Adipocyte (in vitro differentiated cells): Measurements from ENCODE around the gene GPX2.

Experiments
- DNase-seq: peaks from one replicate; pipeline ENCODE4 v3.0.0-alpha.2; 2015; ENCODE audit warnings: low read depth
- H3K27me3 ChIP-seq: replicated peaks from 2 replicates; pipeline ENCODE4 v1.7.0; 2013; ENCODE audit warnings: mild to moderate bottlenecking, low read length, moderate library complexity; ENCODE audit not compliant: control insufficient read depth, insufficient read depth
- H3K36me3 ChIP-seq: 2 replicates; pipeline ENCODE4 v1.7.0; 2013; ENCODE audit warnings: low read length, mild to moderate bottlenecking, moderate library complexity; ENCODE audit not compliant: control insufficient read depth, insufficient read depth, severe bottlenecking
- H3K4me1 ChIP-seq: 2 replicates; pipeline ENCODE4 v1.7.0; 2013; ENCODE audit warnings: mild to moderate bottlenecking, low read length, moderate library complexity; ENCODE audit not compliant: control insufficient read depth, insufficient read depth
- H3K4me3 ChIP-seq: 2 replicates; pipeline ENCODE4 v1.7.0; 2013; ENCODE audit warnings: mild to moderate bottlenecking, low read length, moderate library complexity
- H3K9ac ChIP-seq: 2 replicates; pipeline ENCODE4 v1.7.0; 2013; ENCODE audit warnings: mild to moderate bottlenecking, low read length, moderate library complexity
- H3K9me3 ChIP-seq: 2 replicates; pipeline ENCODE4 v1.7.0; 2013; ENCODE audit warnings: mild to moderate bottlenecking, low read length, moderate library complexity; ENCODE audit not compliant: control insufficient read depth

The GPX2 gene

GRCh38 chr14:64971943-64972791 is 29.6 kb upstream of the GPX2 start, which contains the start of gene RAB15:
Gene RAB15 (minus strand): TSS chr14:64972336. CDS start chr14:64972076, 260 bp downstream.
- H3K27me3 ChIP-seq = peaks cover 4% of the 10 kb centered on the region
- peak within 1 kb of the TSS; percentile 81 for H3K4me3 ChIP-seq
- H3K9me3 ChIP-seq = no peaks in the 10 kb centered on the region
- DNase-seq = peak; percentile 84
- peak within 1 kb of the TSS; percentile 79 for H3K9ac ChIP-seq
- no peaks in the 10 kb centered on the region for H3K4me1 ChIP-seq
- H3K36me3 ChIP-seq = no peaks in the 10 kb centered on the region

GRCh38 chr14:64971491-64971942 is 29.0 kb upstream of the GPX2 start:
- Histone ChIP-seq H3K9me3 (no peaks in the 10 kb centered on the region), H3K27me3 (no peaks in the 10 kb centered on the region), H3K4me3 (peak overlapping the region; percentile 81), H3K9ac (peak overlapping the region; percentile 70), H3K4me1 (no peaks in the 10 kb centered on the region), H3K36me3 (no peaks in the 10 kb centered on the region)
- DNase-seq = no peak

GRCh38 chr14:64970776-64971477 is 28.4 kb upstream of the GPX2 start:
- peak overlapping the region; percentile 81 for H3K4me3 ChIP-seq
- peak; percentile 10 for DNase-seq
- H3K27me3 ChIP-seq = no peaks in the 10 kb centered on the region
- H3K9ac ChIP-seq = peak overlapping the region; percentile 70
- no peaks in the 10 kb centered on the region for H3K4me1 ChIP-seq
- no peaks in the 10 kb centered on the region for H3K9me3 ChIP-seq
- no peaks in the 10 kb centered on the region for H3K36me3 ChIP-seq

- H3K4me1 ChIP-seq = no peaks in the 10 kb centered on the region
- H3K36me3 ChIP-seq = no peaks in the 10 kb centered on the region
- H3K4me3 ChIP-seq = no peak overlapping the region
Observed at GRCh38 chr14:64970041-64970440, 27.5 kb upstream of the GPX2 start.

GRCh38 chr14:64968651-64969050 is 26.1 kb upstream of the GPX2 start:
- Histone ChIP-seq H3K4me3 (no peak overlapping the region), H3K4me1 (no peaks in the 10 kb centered on the region)
- no peak for DNase-seq

More at GRCh38 chr14:64970041-64970440, 27.5 kb upstream of the GPX2 start:
- Histone ChIP-seq H3K27me3 (no peaks in the 10 kb centered on the region), H3K9ac (no peak overlapping the region), H3K9me3 (no peaks in the 10 kb centered on the region)
- no peak for DNase-seq

GRCh38 chr14:64968167-64968566 is 25.6 kb upstream of the GPX2 start:
- DNase-seq = no peak
- Histone ChIP-seq H3K36me3 (no peaks in the 10 kb centered on the region), H3K9ac (no peak overlapping the region), H3K4me3 (no peak overlapping the region), H3K4me1 (no peaks in the 10 kb centered on the region), H3K9me3 (no peaks in the 10 kb centered on the region), H3K27me3 (no peaks in the 10 kb centered on the region)

More at GRCh38 chr14:64968651-64969050, 26.1 kb upstream of the GPX2 start:
- Histone ChIP-seq H3K9ac (no peak overlapping the region), H3K9me3 (no peaks in the 10 kb centered on the region), H3K27me3 (no peaks in the 10 kb centered on the region), H3K36me3 (no peaks in the 10 kb centered on the region)

- Histone ChIP-seq H3K4me3 (no peak overlapping the region), H3K9ac (no peak overlapping the region), H3K4me1 (no peaks in the 10 kb centered on the region), H3K9me3 (no peaks in the 10 kb centered on the region), H3K36me3 (no peaks in the 10 kb centered on the region), H3K27me3 (no peaks in the 10 kb centered on the region)
- no peak for DNase-seq
Observed at GRCh38 chr14:64966976-64967375, 24.4 kb upstream of the GPX2 start.

- Histone ChIP-seq H3K36me3 (no peaks in the 10 kb centered on the region), H3K9ac (no peak overlapping the region), H3K27me3 (no peaks in the 10 kb centered on the region), H3K9me3 (no peaks in the 10 kb centered on the region), H3K4me1 (no peaks in the 10 kb centered on the region), H3K4me3 (no peak overlapping the region)
- DNase-seq = no peak
Observed at GRCh38 chr14:64965356-64966000, 22.9 kb upstream of the GPX2 start.

- Histone ChIP-seq H3K9me3 (no peaks in the 10 kb centered on the region), H3K27me3 (no peaks in the 10 kb centered on the region), H3K36me3 (no peaks in the 10 kb centered on the region), H3K9ac (no peak overlapping the region), H3K4me3 (no peak overlapping the region), H3K4me1 (no peaks in the 10 kb centered on the region)
- DNase-seq = no peak
Observed at GRCh38 chr14:64963611-64964010, 21.1 kb upstream of the GPX2 start.

GRCh38 chr14:64960762-64961276 is 18.3 kb upstream of the GPX2 start:
- H3K9me3 ChIP-seq = no peaks in the 10 kb centered on the region
- DNase-seq = no peak
- H3K27me3 ChIP-seq = no peaks in the 10 kb centered on the region
- no peak overlapping the region for H3K4me3 ChIP-seq
- H3K9ac ChIP-seq = no peak overlapping the region
- H3K4me1 ChIP-seq = no peaks in the 10 kb centered on the region
- H3K36me3 ChIP-seq = no peaks in the 10 kb centered on the region

- Histone ChIP-seq H3K27me3 (no peaks in the 10 kb centered on the region), H3K9ac (no peak overlapping the region), H3K4me3 (no peak overlapping the region), H3K36me3 (no peaks in the 10 kb centered on the region), H3K9me3 (no peaks in the 10 kb centered on the region), H3K4me1 (no peaks in the 10 kb centered on the region)
- DNase-seq = no peak
Observed at GRCh38 chr14:64958743-64959142, 16.2 kb upstream of the GPX2 start.
